Brain pericyte (primary cell): ENCODE data around the gene ATG9B.
"Not testable (repeated sequence)": the region's sequence is repeated elsewhere in the genome, so short reads cannot be mapped to it uniquely, and the experiment has no call there.

Experiments
- DNase-seq: peaks from one replicate; pipeline ENCODE4 v3.0.0-alpha.2; 2012; ENCODE audit warnings: low read depth, low spot score

Gene ATG9B

GRCh38 chr7:151038951-151039849, 14.9 kb upstream of the ATG9B start:
- peak; percentile 63 for DNase-seq

- DNase-seq = no peak
Observed at GRCh38 chr7:151035902-151036301, 11.6 kb upstream of the ATG9B start.

GRCh38 chr7:151035026-151035717, 10.9 kb upstream of the ATG9B start:
- no peak for DNase-seq

GRCh38 chr7:151034312-151035025, 10.2 kb upstream of the ATG9B start:
- no peak for DNase-seq

GRCh38 chr7:151033864-151034249, 9.6 kb upstream of the ATG9B start:
- DNase-seq = no peak

GRCh38 chr7:151032936-151033863, 8.9 kb upstream of the ATG9B start:
- DNase-seq = no peak

- no peak for DNase-seq
Observed at GRCh38 chr7:151031011-151031410, 6.7 kb upstream of the ATG9B start.

- no peak for DNase-seq
Observed at GRCh38 chr7:151028948-151029501, 4.7 kb upstream of the ATG9B start.

GRCh38 chr7:151028131-151028947, 4.0 kb upstream of the ATG9B start, which contains the start of gene ABCB8:
Gene ABCB8, plus strand, starts transcription at chr7:151028450. Its CDS starts 66 bp downstream, at chr7:151028516.
- DNase-seq = peak; percentile 98

- not testable (repeated sequence) for DNase-seq
Observed at GRCh38 chr7:151027728-151028130, 3.4 kb upstream of the ATG9B start.

- not testable (repeated sequence) for DNase-seq
Observed at GRCh38 chr7:151026771-151027727, 2.8 kb upstream of the ATG9B start.

- DNase-seq = no peak
Observed at GRCh38 chr7:151025924-151026671, 1.8 kb upstream of the ATG9B start.

GRCh38 chr7:151023232-151023631, 1.1 kb downstream of the ATG9B start:
- no peak for DNase-seq

- DNase-seq = no peak
Observed at GRCh38 chr7:151020231-151020630, 4.1 kb downstream of the ATG9B start.

- DNase-seq = no peak
Observed at GRCh38 chr7:151019130-151019447, 5.2 kb downstream of the ATG9B start.

GRCh38 chr7:151018421-151019129, 5.7 kb downstream of the ATG9B start:
- no peak for DNase-seq

GRCh38 chr7:151017953-151018420, 6.3 kb downstream of the ATG9B start:
- DNase-seq = no peak
